Embryonic facial prominence (tissue), 1 donor: Measurements from ENCODE around the gene SNRPB.
"Not testable (repeated sequence)": the region's sequence is repeated elsewhere in the genome, so short reads cannot be mapped to it uniquely, and the experiment has no call there.

Source experiments
- DNase-seq: peaks from one replicate; pipeline ENCODE4 v3.0.0-alpha.2; 2016; ENCODE audit errors: extremely low spot score

The SNRPB gene

DNA sequence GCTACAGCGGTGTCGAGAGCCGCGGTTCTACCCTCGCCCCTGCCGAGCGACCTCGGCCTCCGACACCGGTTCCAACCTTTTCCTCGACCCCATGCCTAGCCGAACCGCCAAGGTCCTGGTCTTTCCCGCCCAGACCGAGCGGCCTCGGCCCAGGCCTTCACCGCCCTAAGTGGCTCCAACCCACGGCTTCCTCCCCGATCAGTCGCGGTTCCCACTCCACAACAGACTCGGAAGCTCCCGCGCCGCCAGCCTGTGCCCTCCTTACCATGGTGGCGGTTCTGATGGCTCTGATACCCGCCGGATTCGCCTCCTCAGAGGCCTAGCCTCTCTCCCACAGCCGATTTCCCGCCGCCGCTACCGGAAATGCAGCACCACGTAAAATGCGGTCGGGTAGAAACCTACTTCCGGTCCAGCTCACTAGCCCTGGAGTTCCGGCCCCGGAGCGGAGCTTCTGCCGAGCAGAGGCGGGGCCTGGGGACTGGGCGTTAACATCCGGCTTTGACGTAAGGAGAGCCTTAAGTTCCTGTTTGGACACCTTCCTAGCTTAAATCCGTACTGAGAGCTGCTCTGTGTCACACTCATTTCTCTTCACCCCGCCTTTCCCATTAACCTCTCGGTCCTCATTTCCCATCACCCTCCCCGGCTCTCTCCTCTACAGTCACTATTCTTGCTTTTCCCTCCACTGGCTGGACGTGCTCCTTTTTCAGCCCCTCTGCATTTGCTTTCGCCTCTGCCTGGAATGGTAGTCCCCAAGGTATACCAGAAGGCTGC lies at the start of gene SNRPB:
Gene SNRPB, minus strand, starts transcription at position 367 of the 771 bp plus-strand sequence. Its CDS starts 99 bp downstream, at position 268.
- DNase-seq = peak; percentile 98

GRCh38 chr20:2519115-2519809 lies 48.7 kb upstream of the SNRPB start:
- no peak for DNase-seq

- no peak for DNase-seq
Observed at GRCh38 chr20:2518558-2518957, 48.0 kb upstream of the SNRPB start.

DNA sequence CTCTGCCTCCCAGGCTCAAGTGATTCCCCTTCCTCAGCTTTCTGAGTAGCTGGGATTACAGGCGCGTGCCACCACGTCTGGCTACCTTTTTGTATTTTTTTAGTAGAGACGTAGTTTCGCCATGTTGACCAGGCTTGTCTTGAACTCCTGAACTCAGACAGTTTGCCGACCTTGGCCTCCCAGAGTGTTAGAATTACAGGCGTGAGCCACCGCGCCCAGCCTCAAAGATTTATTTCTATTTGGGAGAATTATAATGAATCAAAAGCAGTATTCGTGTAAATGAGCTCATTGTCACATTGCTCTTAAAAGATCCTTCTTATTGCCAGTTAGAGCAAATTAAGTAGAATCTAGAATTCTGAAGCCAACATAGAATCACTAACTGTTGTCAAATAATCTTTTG lies 47.5 kb upstream of the SNRPB start:
- DNase-seq = no peak

DNA sequence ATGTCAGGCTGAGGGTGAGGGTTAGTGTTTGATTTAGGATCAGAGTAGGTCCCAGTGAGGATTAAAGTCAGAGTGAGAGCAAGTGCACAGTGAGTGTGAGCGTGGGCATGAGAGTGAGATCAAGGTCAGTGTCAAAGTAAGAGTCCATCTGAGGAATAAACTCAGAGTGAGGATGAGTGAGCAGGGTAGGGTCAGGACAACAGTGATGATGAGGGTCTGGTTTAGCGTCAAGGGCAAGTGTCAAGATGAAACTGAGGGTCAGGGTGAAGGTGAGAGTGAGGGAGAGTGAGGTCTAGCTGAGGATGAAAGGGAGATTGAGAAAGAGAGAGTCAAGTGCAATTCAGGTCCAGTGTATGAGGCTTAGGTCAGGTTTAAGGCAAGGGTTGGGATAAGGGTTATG lies 45.8 kb upstream of the SNRPB start:
- no peak for DNase-seq

GRCh38 chr20:2515203-2515602 lies 44.6 kb upstream of the SNRPB start:
- DNase-seq = no peak

DNA sequence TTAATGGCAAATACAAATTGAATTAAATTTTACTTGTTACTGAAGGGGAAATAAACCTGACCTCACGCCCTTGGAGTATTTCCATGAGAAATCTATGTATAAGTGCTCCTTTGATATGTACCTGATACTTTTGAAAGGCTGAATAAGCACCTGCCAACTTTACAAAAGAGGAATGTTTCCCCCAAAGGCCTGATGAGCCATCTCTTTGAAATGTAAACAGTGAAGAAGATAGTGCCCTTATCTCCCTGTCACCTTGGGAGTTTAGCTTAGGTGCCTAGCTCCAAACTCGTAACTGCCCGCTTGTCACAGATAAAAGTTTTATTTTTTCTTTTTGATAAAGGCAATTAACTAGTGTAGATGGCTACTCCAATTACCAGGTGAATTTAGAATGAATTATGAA lies 39.2 kb upstream of the SNRPB start:
- no peak for DNase-seq

DNA sequence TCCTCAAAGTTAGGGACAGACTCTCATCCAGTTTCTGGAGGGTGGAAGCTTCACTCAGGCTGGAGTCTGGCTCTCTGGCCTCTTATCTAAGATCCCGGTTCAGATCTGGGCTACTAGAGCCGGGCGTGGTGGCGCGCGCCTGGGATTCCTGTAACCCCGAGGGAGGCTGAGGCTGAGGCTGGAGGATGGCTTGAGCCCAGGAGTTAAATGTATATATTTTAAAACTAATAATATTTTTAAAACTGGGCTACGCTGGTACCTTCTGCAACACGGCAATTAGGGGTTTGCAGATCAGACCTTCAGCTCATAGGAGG lies 38.8 kb upstream of the SNRPB start:
- no peak for DNase-seq

DNA sequence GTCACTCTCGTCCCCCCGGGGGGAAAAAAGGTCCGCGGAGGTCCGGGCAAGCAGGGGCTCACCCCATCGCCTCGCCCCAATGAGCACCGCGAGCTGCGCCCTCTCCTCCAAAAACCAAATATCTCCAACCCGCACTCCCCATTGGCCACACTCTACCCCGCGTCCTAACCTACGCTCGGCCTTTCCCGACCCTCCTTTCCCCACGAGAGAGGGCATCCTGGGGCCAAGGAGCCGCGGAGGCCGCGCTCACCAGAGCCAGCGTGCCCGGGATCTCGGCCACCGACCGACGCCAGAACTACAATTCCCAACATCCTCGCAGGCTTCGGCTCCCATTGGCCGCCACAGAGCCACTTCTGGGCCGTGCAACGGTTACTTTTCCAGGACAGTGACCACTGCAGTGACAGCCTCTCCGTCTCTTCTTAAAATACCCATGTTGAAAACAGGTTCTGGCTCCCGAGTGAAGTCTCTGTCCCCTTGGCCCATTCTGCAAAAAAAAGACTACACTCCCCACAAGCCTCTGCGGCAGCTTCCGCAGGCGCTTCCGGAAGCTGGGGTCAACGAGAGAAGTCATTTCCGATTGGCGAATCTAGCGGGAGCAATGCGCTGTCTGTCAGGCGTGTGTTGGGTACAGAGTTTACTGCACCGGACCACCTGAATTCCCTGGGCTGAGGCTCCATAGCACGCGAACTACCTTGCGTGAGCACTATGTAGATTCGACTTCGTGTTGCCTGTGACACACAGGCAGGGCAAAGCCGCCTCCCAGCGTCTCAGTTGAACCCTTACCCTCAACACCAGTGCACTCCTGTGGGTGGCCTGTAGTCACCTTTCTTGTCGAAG lies 38.3 kb upstream of the SNRPB start, which contains the start of gene ZNF343:
Gene ZNF343, minus strand, starts transcription at position 285 of the 837 bp plus-strand sequence. CDS start 15,020 bp downstream, outside the sequence.
- peak; percentile 77 for DNase-seq

- no peak for DNase-seq
Observed at GRCh38 chr20:2507875-2508630, 37.5 kb upstream of the SNRPB start.

DNA sequence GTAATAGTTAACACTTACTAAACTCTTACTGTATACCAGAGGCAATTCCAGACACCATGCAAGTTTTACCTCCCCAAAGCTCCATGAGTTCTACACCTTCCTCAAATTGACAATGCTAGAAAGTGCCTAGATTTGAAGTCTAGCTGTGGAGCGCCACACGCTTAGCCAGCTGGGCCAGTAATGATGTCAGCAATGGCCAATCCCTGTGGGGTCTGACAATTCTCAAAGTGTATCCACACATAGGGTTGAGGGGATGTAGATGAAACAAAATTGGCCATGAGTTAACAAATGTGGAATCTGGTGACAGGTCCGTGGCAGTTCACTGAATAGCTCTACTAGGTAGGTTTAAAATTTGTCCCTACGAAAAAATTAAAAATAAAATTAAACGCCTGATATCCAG lies 36.9 kb upstream of the SNRPB start:
- DNase-seq = no peak

DNA sequence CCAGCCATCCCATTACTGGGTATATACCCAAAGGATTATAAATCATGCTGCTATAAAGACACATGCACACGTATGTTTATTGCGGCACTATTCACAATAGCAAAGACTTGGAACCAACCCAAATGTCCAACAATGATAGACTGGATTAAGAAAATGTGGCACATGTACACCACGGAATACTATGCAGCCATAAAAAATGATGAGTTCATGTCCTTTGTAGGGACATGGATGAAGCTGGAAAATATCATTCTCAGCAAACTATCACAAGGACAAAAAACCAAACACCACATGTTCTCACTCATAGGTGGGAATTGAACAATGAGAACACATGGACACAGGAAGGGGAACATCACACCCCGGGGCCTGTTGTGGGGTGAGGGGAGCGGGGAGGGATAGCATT lies 35.8 kb upstream of the SNRPB start:
- not testable (repeated sequence) for DNase-seq

DNA sequence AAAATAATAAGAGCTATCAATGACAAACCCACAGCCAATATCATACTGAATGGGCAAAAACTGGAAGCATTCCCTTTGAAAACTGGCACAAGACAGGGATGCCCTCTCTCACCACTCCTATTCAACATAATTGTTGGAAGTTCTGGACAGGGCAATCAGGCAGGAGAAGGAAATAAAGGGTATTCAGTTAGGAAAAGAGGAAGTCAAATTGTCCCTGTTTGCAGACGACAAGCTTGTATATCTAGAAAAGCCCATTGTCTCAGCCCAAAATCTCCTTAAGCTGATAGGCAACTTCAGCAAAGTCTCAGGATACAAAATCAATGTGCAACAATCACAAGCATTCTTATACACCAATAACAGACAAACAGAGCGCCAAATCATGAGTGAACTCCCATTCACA lies 34.2 kb upstream of the SNRPB start:
- not testable (repeated sequence) for DNase-seq

- DNase-seq = not testable (repeated sequence)
Observed at GRCh38 chr20:2502808-2503384, 32.3 kb upstream of the SNRPB start.

- DNase-seq = no peak
Observed at GRCh38 chr20:2485661-2486060, 15.1 kb upstream of the SNRPB start.

DNA sequence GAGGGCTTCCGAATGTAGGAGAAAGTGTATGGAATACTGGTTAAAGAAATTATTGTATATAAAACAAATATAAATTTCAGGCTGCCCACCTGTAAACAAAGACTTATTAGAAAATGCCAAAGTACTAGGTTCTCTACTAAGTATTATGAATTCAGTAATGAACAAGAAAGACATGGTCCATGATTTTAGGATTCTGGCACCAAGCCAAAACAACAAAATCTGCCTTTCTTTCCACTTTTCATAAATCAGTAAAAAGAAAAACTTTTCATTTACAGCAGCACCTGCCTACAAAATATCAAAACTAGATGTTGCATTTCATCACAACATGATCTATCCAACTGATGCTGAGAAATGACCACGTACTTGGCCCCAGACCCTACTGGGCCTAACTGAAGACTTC lies 14.5 kb upstream of the SNRPB start:
- no peak for DNase-seq

GRCh38 chr20:2483504-2483903 lies 12.9 kb upstream of the SNRPB start:
- no peak for DNase-seq

GRCh38 chr20:2480381-2480780 lies 9.8 kb upstream of the SNRPB start:
- DNase-seq = no peak

DNA sequence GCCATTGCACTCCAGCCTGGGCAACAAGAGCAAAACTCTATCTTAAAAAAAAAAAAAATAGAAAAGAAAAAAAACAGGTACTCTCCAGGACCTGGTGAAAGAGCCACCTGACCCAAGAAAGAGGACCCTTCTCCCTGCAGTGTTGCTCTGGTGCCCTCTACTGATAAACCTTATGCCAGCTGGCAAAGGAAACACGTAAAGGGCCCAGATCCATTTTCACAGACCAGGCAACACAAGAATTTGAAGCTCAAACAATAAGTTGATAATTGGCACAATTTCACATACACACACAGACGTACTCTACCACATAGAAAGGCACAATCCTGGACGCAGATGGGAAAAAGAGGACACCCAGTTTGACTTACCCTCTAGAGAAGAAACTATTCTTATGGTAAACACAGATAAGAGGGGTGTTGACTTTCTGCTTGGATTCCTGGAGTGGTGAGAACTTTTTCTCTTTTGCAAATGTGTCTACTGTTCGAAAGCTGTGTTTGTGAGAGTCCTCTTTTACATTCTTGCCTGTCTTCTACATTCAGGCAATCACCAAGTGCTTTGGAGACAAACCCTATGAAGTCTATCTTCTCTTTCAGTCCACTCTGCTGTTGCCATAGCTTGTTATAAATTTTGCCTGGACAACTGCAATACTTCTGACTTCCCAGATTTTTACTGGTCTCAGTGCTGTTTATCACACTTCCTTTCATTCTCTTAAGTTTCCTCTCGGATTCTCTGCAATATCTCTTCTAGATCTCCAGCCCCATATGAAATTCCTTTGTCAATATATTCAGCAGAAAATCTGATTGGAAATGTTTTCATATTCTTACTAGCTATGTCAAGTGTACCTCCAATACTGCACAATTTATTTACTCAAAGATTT lies 6.4 kb upstream of the SNRPB start:
- DNase-seq = no peak
